WTC11 (cell line): ENCODE data around the gene FAM50A. TPM values are rescaled to one million over a fixed set of nuclear protein-coding genes. Genes with fewer than 3 reads are reported as not detected.

Experiments
- ATAC-seq: fragments of 200-7000 bp; cut with Tn5 transposase; 2 replicates; pipeline ENCODE4 v1.10.0; 2021; ENCODE audit warnings: mild to moderate bottlenecking, moderate library complexity
- CTCF ChIA-PET: fragments of 300-600 bp; sonication (Branson Sonifier 250); formaldehyde crosslinking; loops from one replicate; lab custom pipeline; 2021; ENCODE audit warnings: antibody characterized with exemption; lab: Charles Lee
- POLR2A ChIA-PET: fragments of 350-600 bp; sonication (Branson Sonifier 250); formaldehyde crosslinking; loops from one replicate; lab custom pipeline; 2021; ENCODE audit warnings: antibody characterized with exemption; lab: Charles Lee
- DNase-seq: peaks from one replicate; pipeline ENCODE4 v3.0.0; 2021; ENCODE audit warnings: low spot score
- H3K27ac Mint-ChIP-seq: 2 replicates; pipeline ENCODE4 v1.8.0; 2021; ENCODE audit warnings: mixed read lengths
- H3K27me3 Mint-ChIP-seq: 2 replicates; pipeline ENCODE4 v1.8.0; 2021; ENCODE audit warnings: low read depth, mild to moderate bottlenecking, moderate library complexity, mixed read lengths
- H3K36me3 Mint-ChIP-seq: 2 replicates; pipeline ENCODE4 v1.8.0; 2021; ENCODE audit warnings: mixed read lengths
- H3K4me1 Mint-ChIP-seq: 2 replicates; pipeline ENCODE4 v1.8.0; 2022; ENCODE audit warnings: mixed read lengths
- H3K4me3 Mint-ChIP-seq: 2 replicates; pipeline ENCODE4 v1.8.0; 2021; ENCODE audit warnings: mild to moderate bottlenecking, moderate library complexity, mixed read lengths
- H3K9me3 Mint-ChIP-seq: 2 replicates; pipeline ENCODE4 v1.8.0; 2021; ENCODE audit warnings: mixed read lengths
- AFF4 ChIP-seq: sonication (generic); formaldehyde crosslinking; IDR thresholded peaks from 2 replicates; pipeline ENCODE4 v1.8.1; 2023; ENCODE audit warnings: mild to moderate bottlenecking, missing genetic modification reagents, borderline replicate concordance
- ETV6 ChIP-seq: sonication (generic); formaldehyde crosslinking; IDR thresholded peaks from 2 replicates; pipeline ENCODE4 v1.8.1; 2022; ENCODE audit warnings: mild to moderate bottlenecking, missing genetic modification reagents
- FOXK1 ChIP-seq: sonication (generic); formaldehyde crosslinking; IDR thresholded peaks from 2 replicates; pipeline ENCODE4 v1.8.0; 2022; ENCODE audit warnings: mild to moderate bottlenecking, moderate library complexity, missing genetic modification reagents
- GTF2I ChIP-seq: fragments of 250-450 bp; sonication (Bioruptor Pico); conservative IDR thresholded peaks from 2 replicates; pipeline ENCODE4 v1.4.0; 2021; ENCODE audit warnings: mild to moderate bottlenecking
- IRF2 ChIP-seq: sonication (generic); formaldehyde crosslinking; IDR thresholded peaks from 2 replicates; pipeline ENCODE4 v1.8.0; 2022; ENCODE audit warnings: low read depth, missing genetic modification reagents, borderline replicate concordance
- MYBL2 ChIP-seq: sonication (generic); formaldehyde crosslinking; IDR thresholded peaks from 2 replicates; pipeline ENCODE4 v1.8.1; 2023; ENCODE audit warnings: mild to moderate bottlenecking, moderate library complexity, missing genetic modification reagents
- NR2C2 ChIP-seq: sonication (generic); formaldehyde crosslinking; IDR thresholded peaks from 2 replicates; pipeline ENCODE4 v1.8.0; 2022; ENCODE audit warnings: mild to moderate bottlenecking, missing genetic modification reagents
- OVOL2 ChIP-seq: fragments of 250-450 bp; sonication (Bioruptor Pico); IDR thresholded peaks from 2 replicates; pipeline ENCODE4 v1.9.0; 2021; ENCODE audit warnings: mild to moderate bottlenecking, borderline replicate concordance
- PRDM15 ChIP-seq: sonication (generic); formaldehyde crosslinking; IDR thresholded peaks from 2 replicates; pipeline ENCODE4 v1.8.0; 2022; ENCODE audit warnings: missing genetic modification reagents
- PREB ChIP-seq: sonication (generic); formaldehyde crosslinking; IDR thresholded peaks from 2 replicates; pipeline ENCODE4 v1.8.1; 2022; ENCODE audit warnings: mild to moderate bottlenecking, missing genetic modification reagents, moderate library complexity, borderline replicate concordance
- USF1 ChIP-seq: sonication (generic); formaldehyde crosslinking; IDR thresholded peaks from 2 replicates; pipeline ENCODE4 v1.8.0; 2022; ENCODE audit warnings: mild to moderate bottlenecking, missing genetic modification reagents
- ZBTB21 ChIP-seq: sonication (generic); formaldehyde crosslinking; IDR thresholded peaks from 2 replicates; pipeline ENCODE4 v1.8.1; 2023; ENCODE audit warnings: mild to moderate bottlenecking, missing genetic modification reagents, borderline replicate concordance
- ZNF263 ChIP-seq: sonication (generic); formaldehyde crosslinking; IDR thresholded peaks from 2 replicates; pipeline ENCODE4 v1.8.1; 2022; ENCODE audit warnings: low read depth, mild to moderate bottlenecking, moderate library complexity, missing genetic modification reagents
- ZNF416 ChIP-seq: fragments of 250-450 bp; sonication (Bioruptor Pico); IDR thresholded peaks from 2 replicates; pipeline ENCODE4 v1.9.0; 2021; ENCODE audit warnings: mild to moderate bottlenecking, inconsistent platforms
- ZNF425 ChIP-seq: fragments of 250-450 bp; sonication (Bioruptor Pico); conservative IDR thresholded peaks from 2 replicates; pipeline ENCODE4 v1.9.0; 2021; ENCODE audit warnings: mild to moderate bottlenecking
- total RNA-seq: library from RNA; stranded (reverse); gene quantifications from 3 replicates; pipeline ENCODE4 v1.2.3, GENCODE V29; 2021

FAM50A gene
- total RNA-seq, 1 experiment from 2014 or later, result 50.2 TPM

- no peak overlapping the region for H3K27ac Mint-ChIP-seq
- no peak for ATAC-seq
- no peak overlapping the region for H3K4me3 Mint-ChIP-seq
- H3K36me3 Mint-ChIP-seq, result peaks cover 21% of the 10 kb centered on the region
- no peaks in the 10 kb centered on the region for H3K9me3 Mint-ChIP-seq
- no peak for DNase-seq
- CTCF ChIA-PET, result no interaction called here
- peaks cover 19% of the 10 kb centered on the region for H3K4me1 Mint-ChIP-seq
- H3K27me3 Mint-ChIP-seq, result no peaks in the 10 kb centered on the region
- TF ChIP-seq GTF2I (CRISPR knock-in tag), result no peak
- POLR2A ChIA-PET, result no interaction called here
Measured at GRCh38 chrX:154403858-154404257, 40.1 kb upstream of the FAM50A start.

- Mint-ChIP-seq H3K27me3 (no peaks in the 10 kb centered on the region), H3K9me3 (no peaks in the 10 kb centered on the region), H3K4me1 (peaks cover 17% of the 10 kb centered on the region)
- POLR2A ChIA-PET, result no interaction called here
- no peak for ATAC-seq
- TF ChIP-seq ZNF425 (CRISPR knock-in tag) (no peak), USF1 (no peak), AFF4 (CRISPR knock-in tag) (no peak), ZBTB21 (no peak), MYBL2 (CRISPR knock-in tag) (no peak), ETV6 (no peak), IRF2 (no peak), OVOL2 (CRISPR knock-in tag) (no peak), PRDM15 (CRISPR knock-in tag) (no peak), ZNF263 (CRISPR knock-in tag) (no peak), NR2C2 (CRISPR knock-in tag) (no peak), PREB (CRISPR knock-in tag) (no peak), FOXK1 (no peak), ZNF416 (CRISPR knock-in tag) (no peak)
- TF ChIP-seq, all 79 proteins: peak for 0
- DNase-seq, result no peak
- Mint-ChIP-seq H3K4me3 (no peak overlapping the region), H3K27ac (no peak overlapping the region), H3K36me3 (peaks cover 12% of the 10 kb centered on the region)
- CTCF ChIA-PET, result no interaction called here
Measured at GRCh38 chrX:154404625-154405192, 39.2 kb upstream of the FAM50A start.
